Measurements from ENCODE around the gene ZNF524. TPM values are rescaled to one million over a fixed set of nuclear protein-coding genes. Genes with fewer than 3 reads are reported as not detected.
A peak's percentile ranks its signal among the peaks of the same experiment; 100 is the strongest.

Gene ZNF524
- total RNA-seq, 2 donors from 2014 or later: 10.6 to 14.7 TPM

GRCh38 chr19:55600662-55601028 is 557 bp downstream of the ZNF524 start:
- Mint-ChIP-seq H3K36me3 (peaks cover 3% of the 10 kb centered on the region), H3K4me3 (peak overlapping the region; percentile 93), H3K27me3 (no peaks in the 10 kb centered on the region), H3K4me1 (ENCODE audit: low read depth in 2 of 2) (peaks cover 31 to 36% of the 10 kb centered on the region in 2 donors), H3K27ac (peak overlapping the region; percentile 82 to 90), H3K9me3 (peaks cover 4% of the 10 kb centered on the region)
- no peak for ATAC-seq
- DNase-seq (ENCODE audit: low spot score): no peak

GRCh38 chr19:55601084-55601483 is 996 bp downstream of the ZNF524 start:
- no peak for ATAC-seq
- no peak for DNase-seq (ENCODE audit: low spot score)
- Mint-ChIP-seq H3K4me3 (peak overlapping the region; percentile 93), H3K36me3 (no peaks in the 10 kb centered on the region), H3K9me3 (peaks cover 4% of the 10 kb centered on the region), H3K27me3 (no peaks in the 10 kb centered on the region), H3K4me1 (ENCODE audit: low read depth in 2 of 2) (peaks cover 35 to 39% of the 10 kb centered on the region in 2 donors), H3K27ac (peak overlapping the region; percentile 82 to 90)

- H3K9me3 Mint-ChIP-seq: peaks cover 4% of the 10 kb centered on the region
- no peaks in the 10 kb centered on the region for H3K27me3 Mint-ChIP-seq
- peaks cover 47 to 48% of the 10 kb centered on the region in 2 donors for H3K4me1 Mint-ChIP-seq (ENCODE audit: low read depth in 2 of 2)
- H3K4me3 Mint-ChIP-seq: no peak overlapping the region
- DNase-seq (ENCODE audit: low spot score) (no peak), ATAC-seq (no peak)
- H3K27ac Mint-ChIP-seq: peak overlapping the region; percentile 82 to 90
- no peaks in the 10 kb centered on the region for H3K36me3 Mint-ChIP-seq
Measured at GRCh38 chr19:55602104-55603001, 2.3 kb downstream of the ZNF524 start.

GRCh38 chr19:55603115-55603514 is 3.0 kb downstream of the ZNF524 start:
- H3K9me3 Mint-ChIP-seq: peaks cover 4% of the 10 kb centered on the region
- peaks cover 53% of the 10 kb centered on the region in 2 donors for H3K4me1 Mint-ChIP-seq (ENCODE audit: low read depth in 2 of 2)
- peak overlapping the region; percentile 62 for H3K4me3 Mint-ChIP-seq
- ATAC-seq (no peak), DNase-seq (ENCODE audit: low spot score) (no peak)
- H3K36me3 Mint-ChIP-seq: no peaks in the 10 kb centered on the region
- peak overlapping the region; percentile 88 to 95 for H3K27ac Mint-ChIP-seq
- no peaks in the 10 kb centered on the region for H3K27me3 Mint-ChIP-seq

GRCh38 chr19:55603581-55604292 is 3.6 kb downstream of the ZNF524 start:
- ATAC-seq: no peak
- Mint-ChIP-seq H3K27ac (peak overlapping the region; percentile 88 to 95), H3K4me3 (peak overlapping the region; percentile 62), H3K4me1 (ENCODE audit: low read depth in 2 of 2) (peaks cover 52 to 54% of the 10 kb centered on the region in 2 donors), H3K36me3 (no peaks in the 10 kb centered on the region), H3K27me3 (no peaks in the 10 kb centered on the region), H3K9me3 (peaks cover 2% of the 10 kb centered on the region)
- no peak for DNase-seq (ENCODE audit: low spot score)

- ATAC-seq (peak; percentile 88 to 91), DNase-seq (ENCODE audit: low spot score) (peak; percentile 99)
- no peaks in the 10 kb centered on the region for H3K27me3 Mint-ChIP-seq
- peaks cover 57 to 60% of the 10 kb centered on the region in 2 donors for H3K4me1 Mint-ChIP-seq (ENCODE audit: low read depth in 2 of 2)
- no peaks in the 10 kb centered on the region for H3K9me3 Mint-ChIP-seq
- H3K4me3 Mint-ChIP-seq: peak overlapping the region; percentile 99
- H3K27ac Mint-ChIP-seq: peak overlapping the region; percentile 88 to 95
- H3K36me3 Mint-ChIP-seq: no peaks in the 10 kb centered on the region
Measured at GRCh38 chr19:55605207-55605636, 5.1 kb downstream of the ZNF524 start.

- no peaks in the 10 kb centered on the region for H3K9me3 Mint-ChIP-seq
- peak; percentile 82 for DNase-seq (ENCODE audit: low spot score)
- peaks cover 55 to 64% of the 10 kb centered on the region in 2 donors for H3K4me1 Mint-ChIP-seq (ENCODE audit: low read depth in 2 of 2)
- peak; percentile 39 to 70 for ATAC-seq
- H3K4me3 Mint-ChIP-seq: peak within 1 kb of the TSS; percentile 99
- no peaks in the 10 kb centered on the region for H3K36me3 Mint-ChIP-seq
- no peaks in the 10 kb centered on the region for H3K27me3 Mint-ChIP-seq
- H3K27ac Mint-ChIP-seq: peak within 1 kb of the TSS; percentile 88 to 95
Measured at GRCh38 chr19:55605637-55606470, 5.8 kb downstream of the ZNF524 start, which contains the start of gene ZNF865. ZNF865 (plus strand) TSS chr19:55605647; CDS start chr19:55613619, 7,972 bp downstream.

GRCh38 chr19:55606471-55606787 is 6.3 kb downstream of the ZNF524 start:
- peaks cover 50 to 64% of the 10 kb centered on the region in 2 donors for H3K4me1 Mint-ChIP-seq (ENCODE audit: low read depth in 2 of 2)
- H3K9me3 Mint-ChIP-seq: no peaks in the 10 kb centered on the region
- no peaks in the 10 kb centered on the region for H3K36me3 Mint-ChIP-seq
- DNase-seq (ENCODE audit: low spot score) (no peak), ATAC-seq (no peak)
- peak overlapping the region; percentile 94 for H3K4me3 Mint-ChIP-seq
- H3K27me3 Mint-ChIP-seq: no peaks in the 10 kb centered on the region
- H3K27ac Mint-ChIP-seq: peak overlapping the region; percentile 88 to 95

- Mint-ChIP-seq H3K4me3 (peak overlapping the region; percentile 94), H3K9me3 (no peaks in the 10 kb centered on the region), H3K36me3 (no peaks in the 10 kb centered on the region), H3K27me3 (no peaks in the 10 kb centered on the region), H3K27ac (peak overlapping the region; percentile 88 to 95), H3K4me1 (ENCODE audit: low read depth in 2 of 2) (peaks cover 49 to 64% of the 10 kb centered on the region in 2 donors)
- DNase-seq (ENCODE audit: low spot score): no peak
- ATAC-seq: no peak
Measured at GRCh38 chr19:55606817-55607216, 6.7 kb downstream of the ZNF524 start.

- ATAC-seq: no peak
- Mint-ChIP-seq H3K27me3 (no peaks in the 10 kb centered on the region), H3K4me1 (ENCODE audit: low read depth in 2 of 2) (peaks cover 51 to 63% of the 10 kb centered on the region in 2 donors), H3K9me3 (no peaks in the 10 kb centered on the region), H3K4me3 (no peak overlapping the region), H3K36me3 (no peaks in the 10 kb centered on the region), H3K27ac (peak overlapping the region in 1 of 2 donors; percentile 66)
- no peak for DNase-seq (ENCODE audit: low spot score)
Measured at GRCh38 chr19:55609326-55609725, 9.2 kb downstream of the ZNF524 start.

- H3K27ac Mint-ChIP-seq: peak overlapping the region in 1 of 2 donors; percentile 66
- ATAC-seq (no peak), DNase-seq (ENCODE audit: low spot score) (no peak)
- no peaks in the 10 kb centered on the region for H3K36me3 Mint-ChIP-seq
- no peaks in the 10 kb centered on the region for H3K27me3 Mint-ChIP-seq
- no peaks in the 10 kb centered on the region for H3K9me3 Mint-ChIP-seq
- H3K4me1 Mint-ChIP-seq (ENCODE audit: low read depth in 2 of 2): peaks cover 37 to 51% of the 10 kb centered on the region in 2 donors
- H3K4me3 Mint-ChIP-seq: no peak overlapping the region
Measured at GRCh38 chr19:55611300-55611982, 11.4 kb downstream of the ZNF524 start.

- Mint-ChIP-seq H3K4me3 (no peak overlapping the region), H3K36me3 (no peaks in the 10 kb centered on the region), H3K27me3 (no peaks in the 10 kb centered on the region), H3K9me3 (no peaks in the 10 kb centered on the region), H3K27ac (no peak overlapping the region), H3K4me1 (ENCODE audit: low read depth in 2 of 2) (peaks cover 30 to 44% of the 10 kb centered on the region in 2 donors)
- no peak for DNase-seq (ENCODE audit: low spot score)
- ATAC-seq: no peak
Measured at GRCh38 chr19:55611983-55612645, 12.0 kb downstream of the ZNF524 start.
